ENCODE results near the gene THRB.
A peak's percentile ranks its signal among the peaks of the same experiment; 100 is the strongest.

Gene THRB

GRCh38 chr3:24372559-24373197 lies 122.0 kb downstream of the THRB start:
- H3K27ac ChIP-seq = no peak overlapping the region
- H3K4me3 ChIP-seq = no peak overlapping the region
- DNase-seq (ENCODE audit: low spot score) = no peak
- no peak for TF ChIP-seq CTCF (IDR thresholded peaks at IDR 0.05)

- no peak overlapping the region for H3K4me3 ChIP-seq
- no peak for DNase-seq (ENCODE audit: low spot score)
- TF ChIP-seq CTCF (IDR thresholded peaks at IDR 0.05) = no peak
- H3K27ac ChIP-seq = no peak overlapping the region
Observed at GRCh38 chr3:24370352-24371090, 124.1 kb downstream of the THRB start.

GRCh38 chr3:24368605-24369004 lies 126.0 kb downstream of the THRB start:
- no peak for DNase-seq (ENCODE audit: low spot score)
- TF ChIP-seq CTCF (IDR thresholded peaks at IDR 0.05) = no peak
- Histone ChIP-seq H3K27ac (no peak overlapping the region), H3K4me3 (no peak overlapping the region)

GRCh38 chr3:24367664-24368264 lies 126.9 kb downstream of the THRB start:
- Histone ChIP-seq H3K4me3 (no peak overlapping the region), H3K27ac (no peak overlapping the region)
- no peak for DNase-seq (ENCODE audit: low spot score)
- no peak for TF ChIP-seq CTCF (IDR thresholded peaks at IDR 0.05)

GRCh38 chr3:24367216-24367615 lies 127.4 kb downstream of the THRB start:
- no peak for DNase-seq (ENCODE audit: low spot score)
- no peak for TF ChIP-seq CTCF (IDR thresholded peaks at IDR 0.05)
- Histone ChIP-seq H3K4me3 (no peak overlapping the region), H3K27ac (no peak overlapping the region)

- Histone ChIP-seq H3K27ac (peak overlapping the region in 1 of 2 donors; percentile 59), H3K4me3 (no peak overlapping the region)
- TF ChIP-seq CTCF (IDR thresholded peaks at IDR 0.05) = no peak
- no peak for DNase-seq (ENCODE audit: low spot score)
Observed at GRCh38 chr3:24365168-24365567, 129.5 kb downstream of the THRB start.

Measured in coronary artery (tissue), 2 donors.